Fibroblast of skin of right biceps (primary cell): ENCODE data around the gene SH3YL1.

ENCODE experiments used
- DNase-seq: peaks from one replicate; pipeline ENCODE4 v3.0.0-alpha.2; 2013

SH3YL1 gene

GRCh38 chr2:255195-255594, 8.6 kb downstream of the SH3YL1 start:
- DNase-seq: no peak

GRCh38 chr2:254241-254640, 9.6 kb downstream of the SH3YL1 start:
- no peak for DNase-seq

GRCh38 chr2:253202-253638, 10.6 kb downstream of the SH3YL1 start:
- no peak for DNase-seq

GRCh38 chr2:252001-252602, 11.7 kb downstream of the SH3YL1 start:
- DNase-seq: no peak

- DNase-seq: no peak
These were observed 14.2 kb downstream of the SH3YL1 start for GRCh38 chr2:249538-250042.

GRCh38 chr2:248724-249123, 15.1 kb downstream of the SH3YL1 start:
- DNase-seq: no peak

- peak; percentile 73 for DNase-seq
These were observed 17.2 kb downstream of the SH3YL1 start for GRCh38 chr2:246489-247144.

GRCh38 chr2:244547-244946, 19.3 kb downstream of the SH3YL1 start:
- no peak for DNase-seq

GRCh38 chr2:238869-239268, 25.0 kb downstream of the SH3YL1 start:
- no peak for DNase-seq

GRCh38 chr2:238431-238830, 25.4 kb downstream of the SH3YL1 start:
- DNase-seq: no peak

- no peak for DNase-seq
These were observed 26.0 kb downstream of the SH3YL1 start for GRCh38 chr2:237878-238277.

- DNase-seq: no peak
These were observed 26.8 kb downstream of the SH3YL1 start for GRCh38 chr2:236993-237539.

- DNase-seq: no peak
These were observed 29.4 kb downstream of the SH3YL1 start for GRCh38 chr2:234421-234820.

- DNase-seq: no peak
These were observed 30.8 kb downstream of the SH3YL1 start for GRCh38 chr2:233030-233429.

GRCh38 chr2:231521-232185, 32.2 kb downstream of the SH3YL1 start:
- DNase-seq: no peak

GRCh38 chr2:228518-229278, 35.1 kb downstream of the SH3YL1 start:
- DNase-seq: no peak

- DNase-seq: no peak
These were observed 35.7 kb downstream of the SH3YL1 start for GRCh38 chr2:228115-228514.

GRCh38 chr2:223971-224760, 39.7 kb downstream of the SH3YL1 start:
- DNase-seq: no peak

- no peak for DNase-seq
These were observed 40.4 kb downstream of the SH3YL1 start for GRCh38 chr2:223451-223850.

- no peak for DNase-seq
These were observed 47.8 kb downstream of the SH3YL1 start for GRCh38 chr2:216068-216467.

GRCh38 chr2:213932-214693, 49.7 kb downstream of the SH3YL1 start:
- DNase-seq: no peak
